ENCODE measurements around the gene POLR3B.
"Not testable (repeated sequence)": the region's sequence is repeated elsewhere in the genome, so short reads cannot be mapped to it uniquely, and the experiment has no call there.

GRCh38 chr12:106381866-106382265 lies 24.3 kb downstream of the POLR3B start:
- not testable (repeated sequence) for TF ChIP-seq REST (IDR thresholded peaks at IDR 0.05; ENCODE audit: insufficient replicate concordance, low read depth); POLR2AphosphoS5 (IDR thresholded peaks at IDR 0.05; ENCODE audit: low read depth); GABPA (IDR thresholded peaks at IDR 0.05; ENCODE audit: low read depth)
- TF ChIP-seq, protein P1, sequence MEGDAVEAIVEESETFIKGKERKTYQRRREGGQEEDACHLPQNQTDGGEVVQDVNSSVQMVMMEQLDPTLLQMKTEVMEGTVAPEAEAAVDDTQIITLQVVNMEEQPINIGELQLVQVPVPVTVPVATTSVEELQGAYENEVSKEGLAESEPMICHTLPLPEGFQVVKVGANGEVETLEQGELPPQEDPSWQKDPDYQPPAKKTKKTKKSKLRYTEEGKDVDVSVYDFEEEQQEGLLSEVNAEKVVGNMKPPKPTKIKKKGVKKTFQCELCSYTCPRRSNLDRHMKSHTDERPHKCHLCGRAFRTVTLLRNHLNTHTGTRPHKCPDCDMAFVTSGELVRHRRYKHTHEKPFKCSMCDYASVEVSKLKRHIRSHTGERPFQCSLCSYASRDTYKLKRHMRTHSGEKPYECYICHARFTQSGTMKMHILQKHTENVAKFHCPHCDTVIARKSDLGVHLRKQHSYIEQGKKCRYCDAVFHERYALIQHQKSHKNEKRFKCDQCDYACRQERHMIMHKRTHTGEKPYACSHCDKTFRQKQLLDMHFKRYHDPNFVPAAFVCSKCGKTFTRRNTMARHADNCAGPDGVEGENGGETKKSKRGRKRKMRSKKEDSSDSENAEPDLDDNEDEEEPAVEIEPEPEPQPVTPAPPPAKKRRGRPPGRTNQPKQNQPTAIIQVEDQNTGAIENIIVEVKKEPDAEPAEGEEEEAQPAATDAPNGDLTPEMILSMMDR (IDR thresholded peaks at IDR 0.05; ENCODE audit: insufficient read depth, low read length), result not testable (repeated sequence)
